CD4-positive, alpha-beta T cell (primary cell): ENCODE measurements around the gene NRIP3. TPM values are rescaled to one million over a fixed set of nuclear protein-coding genes. Genes with fewer than 3 reads are reported as not detected.

ENCODE experiments used
- ATAC-seq: fragments of 200-7000 bp; cut with Tn5 transposase; one replicate; pipeline ENCODE4 v1.10.0; 2022; ENCODE audit warnings: mild to moderate bottlenecking; ENCODE audit not compliant: poor library complexity
- CTCF ChIA-PET: fragments of 350-600 bp; sonication (Branson Sonifier 250); formaldehyde crosslinking; loops from one replicate; lab custom pipeline; 2021; ENCODE audit warnings: antibody characterized with exemption, inconsistent platforms; lab: Charles Lee
- POLR2A ChIA-PET: fragments of 350-600 bp; sonication (Branson Sonifier 250); formaldehyde crosslinking; loops from one replicate; lab custom pipeline; 2021; ENCODE audit warnings: antibody characterized with exemption, inconsistent platforms; lab: Charles Lee
- DNase-seq, 14 experiments: peaks; one replicate each; pipeline ENCODE4 v3.0.0-alpha.2; 2013 to 2020; ENCODE audit warnings: mixed read lengths in 2 of 14
- H3K27ac ChIP-seq, 2 donors: one replicate each; pipeline versions ENCODE4 v1.5.1 to v1.7.0; 2013; ENCODE audit warnings: low read length in 2 of 2, low read depth in 1 of 2, mild to moderate bottlenecking in 1 of 2
- H3K27me3 ChIP-seq, 2 experiments: 1 replicate in 1 of 2; 2 replicates in 1 of 2; pipeline versions ENCODE4 v1.6.1 to v1.7.0; 2013; ENCODE audit warnings: low read length in 2 of 2, control low read depth in 1 of 2, mild to moderate bottlenecking in 1 of 2, moderate library complexity in 1 of 2; ENCODE audit not compliant: insufficient read depth in 2 of 2, control insufficient read depth in 1 of 2
- H3K36me3 ChIP-seq: one replicate; pipeline ENCODE4 v1.6.1; 2013; ENCODE audit warnings: low read length, control low read depth; ENCODE audit not compliant: insufficient read depth
- H3K4me1 ChIP-seq: one replicate; pipeline ENCODE4 v1.6.1; 2013; ENCODE audit warnings: low read length, control low read depth; ENCODE audit not compliant: insufficient read depth
- H3K4me3 ChIP-seq: one replicate; pipeline ENCODE4 v1.5.1; 2013; ENCODE audit warnings: mild to moderate bottlenecking, low read length, moderate library complexity
- H3K9me3 ChIP-seq, 2 experiments: 1 replicate in 1 of 2; 2 replicates in 1 of 2; pipeline versions ENCODE4 v1.6.1 to v1.7.0; 2013; ENCODE audit warnings: low read length in 2 of 2, mild to moderate bottlenecking in 2 of 2, control low read depth in 1 of 2, moderate library complexity in 1 of 2; ENCODE audit not compliant: control insufficient read depth in 1 of 2, insufficient read depth in 1 of 2
- H3K27ac Mint-ChIP-seq: one replicate; pipeline ENCODE4 v1.8.0; 2020; ENCODE audit warnings: mixed read lengths
- H3K27me3 Mint-ChIP-seq: one replicate; pipeline ENCODE4 v1.8.0; 2021; ENCODE audit warnings: mixed read lengths
- H3K36me3 Mint-ChIP-seq: one replicate; pipeline ENCODE4 v1.8.0; 2021; ENCODE audit warnings: low read depth, mixed read lengths
- H3K4me1 Mint-ChIP-seq: one replicate; pipeline ENCODE4 v1.8.0; 2021; ENCODE audit warnings: low read depth, mixed read lengths
- H3K4me3 Mint-ChIP-seq: one replicate; pipeline ENCODE4 v1.8.0; 2020; ENCODE audit warnings: mild to moderate bottlenecking, mixed read lengths
- H3K9me3 Mint-ChIP-seq: one replicate; pipeline ENCODE4 v1.8.0; 2020; ENCODE audit warnings: mixed read lengths
- intact Hi-C, 2 experiments: fragments of 100-400 bp; cut with DNase I in 1 of 2; cut with micrococcal nuclease in 1 of 2; formaldehyde crosslinking; loops; one replicate each; pipeline versions ENCODE4 v1.15.1 to v1.9.0; 2023 to 2025; cut with DNase I, micrococcal nuclease
- total RNA-seq, 174 experiments: library from RNA in 2 of 174; stranded (reverse) in 2 of 174; gene quantifications; one replicate each; pipeline ENCODE4 v1.2.3 and lab custom pipeline; 2021 to 2026
- TF ChIP-seq, protein P1 (sequence below): fragments of 200-600 bp; IDR thresholded peaks from one replicate; pipeline ENCODE4 v1.8.0; 2022; ENCODE audit warnings: antibody characterized with exemption, mild to moderate bottlenecking

NRIP3 gene
- total RNA-seq, 2 experiments from 2014 or later: 4.6 to 4.9 TPM

DNA sequence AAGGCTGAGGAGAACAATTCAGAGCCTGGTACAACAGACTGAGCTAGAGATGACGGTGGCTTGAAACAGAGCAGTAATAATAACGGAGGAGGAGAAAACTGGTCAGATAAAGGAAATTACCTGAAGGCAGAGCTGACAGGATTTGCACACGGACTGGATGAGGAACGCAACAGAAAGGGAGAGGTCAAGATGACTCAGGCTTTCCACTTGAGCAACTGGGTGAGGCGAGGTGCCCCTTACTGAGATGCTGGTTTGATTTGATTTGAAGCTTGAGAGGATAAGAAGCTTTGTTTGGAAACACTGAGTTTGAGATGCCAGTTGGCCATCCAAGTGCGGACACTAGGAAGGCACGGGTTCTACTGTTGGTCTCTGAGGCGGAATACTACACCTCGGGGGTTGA is 35.4 kb upstream of the NRIP3 start:
- Histone ChIP-seq H3K4me3 (no peak overlapping the region), H3K4me1 (no peaks in the 10 kb centered on the region), H3K36me3 (no peaks in the 10 kb centered on the region), H3K9me3 (no peaks in the 10 kb centered on the region), H3K27me3 (peaks cover 3% of the 10 kb centered on the region in 2 experiments), H3K27ac (no peak overlapping the region)
- no peak overlapping the region for H3K4me3 Mint-ChIP-seq
- H3K27me3 Mint-ChIP-seq: peaks cover 8% of the 10 kb centered on the region
- DNase-seq (peak in 3 of 14 experiments; percentile 3 to 29 (median 28)), ATAC-seq (no peak)
- no peaks in the 10 kb centered on the region for H3K36me3 Mint-ChIP-seq
- H3K4me1 Mint-ChIP-seq: no peaks in the 10 kb centered on the region
- ChIA-PET CTCF (no interaction called here), POLR2A (no interaction called here)
- no peak overlapping the region for H3K27ac Mint-ChIP-seq
- TF ChIP-seq, protein P1, sequence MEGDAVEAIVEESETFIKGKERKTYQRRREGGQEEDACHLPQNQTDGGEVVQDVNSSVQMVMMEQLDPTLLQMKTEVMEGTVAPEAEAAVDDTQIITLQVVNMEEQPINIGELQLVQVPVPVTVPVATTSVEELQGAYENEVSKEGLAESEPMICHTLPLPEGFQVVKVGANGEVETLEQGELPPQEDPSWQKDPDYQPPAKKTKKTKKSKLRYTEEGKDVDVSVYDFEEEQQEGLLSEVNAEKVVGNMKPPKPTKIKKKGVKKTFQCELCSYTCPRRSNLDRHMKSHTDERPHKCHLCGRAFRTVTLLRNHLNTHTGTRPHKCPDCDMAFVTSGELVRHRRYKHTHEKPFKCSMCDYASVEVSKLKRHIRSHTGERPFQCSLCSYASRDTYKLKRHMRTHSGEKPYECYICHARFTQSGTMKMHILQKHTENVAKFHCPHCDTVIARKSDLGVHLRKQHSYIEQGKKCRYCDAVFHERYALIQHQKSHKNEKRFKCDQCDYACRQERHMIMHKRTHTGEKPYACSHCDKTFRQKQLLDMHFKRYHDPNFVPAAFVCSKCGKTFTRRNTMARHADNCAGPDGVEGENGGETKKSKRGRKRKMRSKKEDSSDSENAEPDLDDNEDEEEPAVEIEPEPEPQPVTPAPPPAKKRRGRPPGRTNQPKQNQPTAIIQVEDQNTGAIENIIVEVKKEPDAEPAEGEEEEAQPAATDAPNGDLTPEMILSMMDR: no peak
- intact Hi-C loops: no loop called here
- H3K9me3 Mint-ChIP-seq: no peaks in the 10 kb centered on the region

DNA sequence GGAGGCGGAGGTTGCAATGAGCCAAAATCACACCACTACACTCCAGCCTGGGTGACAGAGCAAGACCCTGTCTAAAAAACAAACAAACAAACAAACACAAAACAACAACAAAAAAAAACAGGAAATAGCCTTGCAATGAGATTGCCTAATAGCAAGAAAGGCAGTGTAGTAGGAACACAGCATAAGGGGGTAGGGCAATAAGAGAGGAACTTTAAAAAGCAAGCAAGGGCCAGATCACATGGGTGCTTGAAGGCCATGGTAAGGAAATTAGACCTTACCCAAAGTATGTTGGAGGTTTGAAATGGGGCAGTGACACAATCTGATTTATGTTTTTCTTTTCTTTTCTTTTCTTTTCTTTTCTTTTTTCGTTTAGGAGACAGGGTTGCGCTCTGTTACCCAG is 34.7 kb upstream of the NRIP3 start:
- Histone ChIP-seq H3K4me1 (no peaks in the 10 kb centered on the region), H3K36me3 (no peaks in the 10 kb centered on the region), H3K27me3 (peaks cover 3% of the 10 kb centered on the region in 2 experiments), H3K4me3 (no peak overlapping the region), H3K27ac (no peak overlapping the region), H3K9me3 (no peaks in the 10 kb centered on the region)
- no peaks in the 10 kb centered on the region for H3K36me3 Mint-ChIP-seq
- H3K4me3 Mint-ChIP-seq: no peak overlapping the region
- TF ChIP-seq, protein P1: no peak
- CTCF ChIA-PET: no interaction called here
- peaks cover 8% of the 10 kb centered on the region for H3K27me3 Mint-ChIP-seq
- H3K27ac Mint-ChIP-seq: no peak overlapping the region
- H3K9me3 Mint-ChIP-seq: no peaks in the 10 kb centered on the region
- intact Hi-C loops: no loop called here
- no peak for ATAC-seq
- DNase-seq: peak in 1 of 14 experiments; percentile 8
- POLR2A ChIA-PET: no interaction called here
- no peaks in the 10 kb centered on the region for H3K4me1 Mint-ChIP-seq

DNA sequence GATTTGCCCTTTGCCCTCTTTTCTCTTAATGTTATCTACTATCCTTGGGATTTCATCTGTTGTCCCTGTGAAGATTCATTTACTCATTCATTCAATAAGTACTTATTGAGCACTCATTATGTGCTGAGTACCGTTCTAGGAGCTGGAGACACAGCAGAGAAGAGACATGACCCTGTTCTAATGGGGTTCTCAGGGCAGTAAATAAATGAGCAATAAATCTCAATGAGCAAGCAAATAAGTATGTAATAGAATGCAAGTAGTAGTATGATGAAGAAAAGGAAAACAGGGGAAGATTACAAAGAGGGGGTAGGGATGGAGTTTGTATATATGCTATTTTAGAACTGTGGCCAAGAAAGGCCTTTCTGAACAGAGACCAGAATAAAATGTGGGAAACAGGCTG is 34.2 kb upstream of the NRIP3 start:
- no peaks in the 10 kb centered on the region for H3K4me1 Mint-ChIP-seq
- no peaks in the 10 kb centered on the region for H3K4me1 ChIP-seq
- no peak overlapping the region for H3K27ac ChIP-seq
- TF ChIP-seq, protein P1: no peak
- DNase-seq: no peak
- H3K4me3 ChIP-seq: no peak overlapping the region
- peaks cover 8% of the 10 kb centered on the region for H3K27me3 Mint-ChIP-seq
- ChIA-PET CTCF (no interaction called here), POLR2A (interaction anchor here (0.8 kb wide), 1 partner anchor 13 kb away, joined by 3 read pairs; no protein-coding TSS in a partner anchor)
- H3K4me3 Mint-ChIP-seq: no peak overlapping the region
- H3K27ac Mint-ChIP-seq: no peak overlapping the region
- no peak for ATAC-seq
- H3K27me3 ChIP-seq: peaks cover 3% of the 10 kb centered on the region in 2 experiments
- H3K9me3 Mint-ChIP-seq: no peaks in the 10 kb centered on the region
- no peaks in the 10 kb centered on the region for H3K9me3 ChIP-seq
- no peaks in the 10 kb centered on the region for H3K36me3 Mint-ChIP-seq
- intact Hi-C loops: no loop called here
- no peaks in the 10 kb centered on the region for H3K36me3 ChIP-seq
